CD4-positive, alpha-beta memory T cell (primary cell): Measurements from ENCODE around the gene ZNF282. TPM values are rescaled to one million over a fixed set of nuclear protein-coding genes. Genes with fewer than 3 reads are reported as not detected.

Source experiments
- CTCF ChIA-PET: fragments of 350-600 bp; sonication (Branson Sonifier 250); formaldehyde crosslinking; loops from one replicate; lab custom pipeline; 2021; ENCODE audit warnings: inconsistent platforms; ENCODE audit not compliant: partially characterized antibody; lab: Charles Lee
- POLR2A ChIA-PET: fragments of 350-600 bp; sonication (Branson Sonifier 250); formaldehyde crosslinking; loops from one replicate; lab custom pipeline; 2021; ENCODE audit not compliant: partially characterized antibody; lab: Charles Lee
- DNase-seq, 5 donors: peaks; one replicate each; pipeline versions ENCODE4 v3.0.0 to v3.0.0-alpha.2; 2020 to 2022; ENCODE audit warnings: mixed read lengths in 1 of 5
- H3K27ac ChIP-seq: one replicate; pipeline ENCODE4 v1.7.0; 2013; ENCODE audit warnings: low read depth, low read length
- H3K27me3 ChIP-seq: 2 replicates; pipeline ENCODE4 v1.7.0; 2013; ENCODE audit warnings: mild to moderate bottlenecking, low read length, moderate library complexity; ENCODE audit not compliant: insufficient read depth
- H3K36me3 ChIP-seq: 2 replicates; pipeline ENCODE4 v1.7.0; 2013; ENCODE audit warnings: mild to moderate bottlenecking, low read length, moderate library complexity; ENCODE audit not compliant: insufficient read depth
- H3K4me1 ChIP-seq: 2 replicates; pipeline ENCODE4 v1.7.0; 2013; ENCODE audit warnings: mild to moderate bottlenecking, low read length, moderate library complexity; ENCODE audit not compliant: insufficient read depth
- H3K4me3 ChIP-seq, 2 donors: one replicate each; pipeline ENCODE4 v1.7.0; 2013; ENCODE audit warnings: low read length in 2 of 2, mild to moderate bottlenecking in 1 of 2
- H3K9me3 ChIP-seq, 2 donors: one replicate each; pipeline ENCODE4 v1.7.0; 2013; ENCODE audit warnings: low read length in 2 of 2, control low read depth in 1 of 2; ENCODE audit not compliant: control insufficient read depth in 1 of 2
- H3K27ac Mint-ChIP-seq, 7 donors: one replicate each; pipeline ENCODE4 v1.8.0; 2020 to 2021; ENCODE audit warnings: mixed read lengths in 7 of 7, mild to moderate bottlenecking in 6 of 7, inconsistent platforms in 3 of 7, moderate library complexity in 3 of 7
- H3K27me3 Mint-ChIP-seq, 2 donors: one replicate each; pipeline ENCODE4 v1.8.0; 2020 to 2021; ENCODE audit warnings: mixed read lengths in 2 of 2
- H3K36me3 Mint-ChIP-seq, 2 donors: one replicate each; pipeline ENCODE4 v1.8.0; 2020 to 2021; ENCODE audit warnings: mixed read lengths in 2 of 2, inconsistent platforms in 1 of 2, mild to moderate bottlenecking in 1 of 2
- H3K4me1 Mint-ChIP-seq, 4 donors: one replicate each; pipeline ENCODE4 v1.8.0; 2020 to 2021; ENCODE audit warnings: mixed read lengths in 4 of 4, mild to moderate bottlenecking in 1 of 4
- H3K4me3 Mint-ChIP-seq, 8 donors: one replicate each; pipeline ENCODE4 v1.8.0; 2020 to 2021; ENCODE audit warnings: mixed read lengths in 8 of 8, mild to moderate bottlenecking in 7 of 8, moderate library complexity in 6 of 8, inconsistent platforms in 3 of 8
- H3K9me3 Mint-ChIP-seq, 8 donors: one replicate each; pipeline ENCODE4 v1.8.0; 2020 to 2021; ENCODE audit warnings: mixed read lengths in 8 of 8, mild to moderate bottlenecking in 5 of 8, inconsistent platforms in 3 of 8, moderate library complexity in 1 of 8
- intact Hi-C: fragments of 100-400 bp; cut with micrococcal nuclease; formaldehyde crosslinking; loops from one replicate; pipeline ENCODE4 v1.15.1; 2023
- polyA plus RNA-seq, 2 donors: library from polyadenylated mRNA; unstranded; fragments of 300-500 nt; fragmentation: Illumina TruSeq; gene quantifications; one replicate each; pipeline ENCODE4 v1.2.3, GENCODE V29; 2021
- total RNA-seq, 2 experiments: library from RNA; stranded (reverse); gene quantifications; one replicate each; pipeline ENCODE4 v1.2.3, GENCODE V29; 2021

Gene ZNF282
- total RNA-seq = 10 to 100 TPM; 19.1 to 20.7 TPM
- polyA plus RNA-seq = 1 to 10 TPM in 1 of 2 donors, under 1 TPM in 1; 0.13 to 1.8 TPM

- CTCF ChIA-PET = interaction anchor here (0.7 to 2.5 kb wide), 16 partner anchors 8 to 429 kb away, joined by 3 to 11 read pairs (median 4); partner anchors contain the start of genes ZNF398 and ZNF777
- no peaks in the 10 kb centered on the region for H3K9me3 Mint-ChIP-seq
- H3K27ac Mint-ChIP-seq = peak within 1 kb of the TSS; percentile 81 to 95 (median 89)
- H3K4me1 Mint-ChIP-seq = peaks cover 18 to 48% (median 32%) of the 10 kb centered on the region in 4 donors
- Histone ChIP-seq H3K27me3 (no peaks in the 10 kb centered on the region), H3K36me3 (peaks cover 14% of the 10 kb centered on the region), H3K4me1 (peaks cover 23% of the 10 kb centered on the region), H3K4me3 (peak within 1 kb of the TSS; percentile 70 to 76), H3K27ac (peak within 1 kb of the TSS; percentile 68), H3K9me3 (no peaks in the 10 kb centered on the region)
- DNase-seq = peak; percentile 54 to 66 (median 61)
- H3K36me3 Mint-ChIP-seq = peaks cover 18 to 22% of the 10 kb centered on the region in 2 donors
- H3K27me3 Mint-ChIP-seq = no peaks in the 10 kb centered on the region
- peak within 1 kb of the TSS; percentile 88 to 97 (median 91) for H3K4me3 Mint-ChIP-seq
- POLR2A ChIA-PET = interaction anchor here (0.7 to 2.1 kb wide), 11 partner anchors 9 to 89 kb away, joined by 3 to 28 read pairs (median 5); partner anchors contain the start of genes ZNF398 and ZNF783
- intact Hi-C loops = loop anchor here (1.0 to 5.0 kb wide), 4 partner anchors 13 to 69 kb away; partner anchors contain the start of genes ZNF212, ZNF398 and ZNF425
Measured at GRCh38 chr7:149195180-149196150, at the start of gene ZNF282. ZNF282 (plus strand) TSS chr7:149195546; CDS start chr7:149195590, 44 bp downstream.

GRCh38 chr7:149147072-149147751 is 48.1 kb upstream of the ZNF282 start, which contains the start of gene ZNF398:
ZNF398 (plus strand) TSS chr7:149147453; CDS start chr7:149147743, 290 bp downstream.
- peak; percentile 83 to 89 (median 85) for DNase-seq
- Mint-ChIP-seq H3K9me3 (no peaks in the 10 kb centered on the region), H3K36me3 (peaks cover 4 to 12% of the 10 kb centered on the region in 2 donors), H3K27ac (peak within 1 kb of the TSS; percentile 87 to 97 (median 96)), H3K27me3 (no peaks in the 10 kb centered on the region), H3K4me1 (peaks cover 18 to 46% (median 32%) of the 10 kb centered on the region in 4 donors), H3K4me3 (peak within 1 kb of the TSS; percentile 85 to 95 (median 92))
- no peaks in the 10 kb centered on the region for H3K9me3 ChIP-seq
- peak within 1 kb of the TSS; percentile 86 for H3K27ac ChIP-seq
- H3K36me3 ChIP-seq = no peaks in the 10 kb centered on the region
- peaks cover 35% of the 10 kb centered on the region for H3K4me1 ChIP-seq
- POLR2A ChIA-PET = interaction anchor here (0.6 to 4.3 kb wide), 24 partner anchors 8 to 477 kb away, joined by 3 to 144 read pairs (median 4); partner anchors contain the start of genes CUL1, PDIA4, ZNF282 and ZNF425
- CTCF ChIA-PET = interaction anchor here (0.6 to 3.9 kb wide), 25 partner anchors 9 to 315 kb away, joined by 3 to 56 read pairs (median 4); partner anchors contain the start of genes ZNF282, ZNF425 and ZNF786
- no peaks in the 10 kb centered on the region for H3K27me3 ChIP-seq
- peak within 1 kb of the TSS; percentile 71 to 74 for H3K4me3 ChIP-seq
- intact Hi-C loops = loop anchor here (1.0 to 10.0 kb wide), 6 partner anchors 21 to 478 kb away; partner anchors contain the start of genes PDIA4, ZNF212, ZNF282 and ZNF425

GRCh38 chr7:149147752-149148653 is 47.3 kb upstream of the ZNF282 start:
- ChIA-PET POLR2A (interaction anchor here (0.6 to 4.3 kb wide), 21 partner anchors 9 to 1028 kb away, joined by 3 to 144 read pairs (median 4); partner anchors contain the start of genes CUL1, PDIA4, ZNF282 and ZNF425), CTCF (interaction anchor here (0.7 to 3.9 kb wide), 18 partner anchors 10 to 160 kb away, joined by 3 to 56 read pairs (median 5); partner anchors contain the start of genes ZNF282, ZNF425 and ZNF786)
- peaks cover 4 to 12% of the 10 kb centered on the region in 2 donors for H3K36me3 Mint-ChIP-seq
- no peaks in the 10 kb centered on the region for H3K9me3 Mint-ChIP-seq
- H3K27me3 Mint-ChIP-seq = no peaks in the 10 kb centered on the region
- H3K4me1 ChIP-seq = peaks cover 35% of the 10 kb centered on the region
- DNase-seq = peak; percentile 71 to 76 (median 74)
- intact Hi-C loops = loop anchor here (1.0 to 10.0 kb wide), 7 partner anchors 22 to 477 kb away; partner anchors contain the start of genes PDIA4, ZNF212, ZNF282 and ZNF425
- peaks cover 18 to 53% (median 31%) of the 10 kb centered on the region in 4 donors for H3K4me1 Mint-ChIP-seq
- peak overlapping the region; percentile 75 to 90 (median 83) for H3K4me3 Mint-ChIP-seq
- peak overlapping the region; percentile 86 for H3K27ac ChIP-seq
- peak overlapping the region; percentile 77 to 94 (median 86) for H3K27ac Mint-ChIP-seq
- no peaks in the 10 kb centered on the region for H3K9me3 ChIP-seq
- no peaks in the 10 kb centered on the region for H3K36me3 ChIP-seq
- H3K4me3 ChIP-seq = peak overlapping the region; percentile 30 to 71
- no peaks in the 10 kb centered on the region for H3K27me3 ChIP-seq

GRCh38 chr7:149150981-149151380 is 44.4 kb upstream of the ZNF282 start:
- CTCF ChIA-PET = no interaction called here
- Mint-ChIP-seq H3K36me3 (peaks cover 19 to 29% of the 10 kb centered on the region in 2 donors), H3K4me3 (peak overlapping the region in 2 of 8 donors; percentile 21 to 31), H3K4me1 (peaks cover 21 to 53% (median 31%) of the 10 kb centered on the region in 4 donors), H3K27me3 (no peaks in the 10 kb centered on the region), H3K9me3 (no peaks in the 10 kb centered on the region), H3K27ac (peak overlapping the region in 2 of 7 donors; percentile 2)
- peaks cover 25% of the 10 kb centered on the region for H3K4me1 ChIP-seq
- H3K27ac ChIP-seq = no peak overlapping the region
- peaks cover 12% of the 10 kb centered on the region for H3K36me3 ChIP-seq
- DNase-seq = no peak
- H3K9me3 ChIP-seq = no peaks in the 10 kb centered on the region
- intact Hi-C loops = no loop called here
- no peaks in the 10 kb centered on the region for H3K27me3 ChIP-seq
- POLR2A ChIA-PET = no interaction called here
- no peak overlapping the region for H3K4me3 ChIP-seq

- H3K27ac Mint-ChIP-seq = peak overlapping the region in 2 of 7 donors; percentile 50 to 73
- no peak overlapping the region for H3K27ac ChIP-seq
- CTCF ChIA-PET = interaction anchor here (1.3 kb wide), 1 partner anchor 27 kb away, joined by 8 read pairs; the partner anchor contains the start of gene ZNF425
Measured at GRCh38 chr7:149153346-149153745, 42.0 kb upstream of the ZNF282 start.

More at GRCh38 chr7:149153346-149153745, 42.0 kb upstream of the ZNF282 start:
- Histone ChIP-seq H3K9me3 (no peaks in the 10 kb centered on the region), H3K27me3 (no peaks in the 10 kb centered on the region), H3K4me1 (peaks cover 16% of the 10 kb centered on the region), H3K36me3 (peaks cover 12% of the 10 kb centered on the region), H3K4me3 (no peak overlapping the region)
- Mint-ChIP-seq H3K4me1 (peaks cover 22 to 48% (median 23%) of the 10 kb centered on the region in 4 donors), H3K27me3 (no peaks in the 10 kb centered on the region), H3K4me3 (no peak overlapping the region), H3K36me3 (peaks cover 30 to 33% of the 10 kb centered on the region in 2 donors), H3K9me3 (no peaks in the 10 kb centered on the region)
- intact Hi-C loops = no loop called here
- POLR2A ChIA-PET = no interaction called here
- no peak for DNase-seq
